ENCODE measurements around the gene CEP128.

The CEP128 gene

GRCh38 chr14:80570930-80571298 is 370.6 kb downstream of the CEP128 start:
- H3K4me3 ChIP-seq (ENCODE audit: low read depth, low read length): no peak overlapping the region
- no peak overlapping the region for H3K27ac ChIP-seq (ENCODE audit: extremely low read depth, low read depth, low read length)
- H3K36me3 ChIP-seq (ENCODE audit: control insufficient read depth in 2 of 2, insufficient read depth in 1 of 2, low read length in 2 of 2): no peaks in the 10 kb centered on the region
- peaks cover 2% of the 10 kb centered on the region; the same call in 1 of the 2 replicates for H3K4me1 ChIP-seq (ENCODE audit: control insufficient read depth, insufficient read depth, low read length)
- H3K9me3 ChIP-seq (ENCODE audit: control insufficient read depth, insufficient read depth, low read depth, low read length): no peaks in the 10 kb centered on the region
- TF ChIP-seq EGR2 (tag by site-specific recombination; IDR thresholded peaks at IDR 0.05; ENCODE audit: low read depth): no peak
- no peak for TF ChIP-seq ZBTB6 (tag by site-specific recombination; IDR thresholded peaks at IDR 0.05)
- TF ChIP-seq MZF1 (tag by site-specific recombination; IDR thresholded peaks at IDR 0.05; ENCODE audit: borderline replicate concordance): no peak
- TF ChIP-seq ZBTB8A (tag by site-specific recombination; IDR thresholded peaks at IDR 0.05): no peak
- no peak for TF ChIP-seq ZNF704 (tag by site-specific recombination; IDR thresholded peaks at IDR 0.05)
- no peak for TF ChIP-seq ZNF184 (tag by site-specific recombination; IDR thresholded peaks at IDR 0.05)
- TF ChIP-seq ZNF473 (tag by site-specific recombination; IDR thresholded peaks at IDR 0.05): no peak
- ChIA-PET CTCF (no interaction called here), POLR2A (no interaction called here)

DNA sequence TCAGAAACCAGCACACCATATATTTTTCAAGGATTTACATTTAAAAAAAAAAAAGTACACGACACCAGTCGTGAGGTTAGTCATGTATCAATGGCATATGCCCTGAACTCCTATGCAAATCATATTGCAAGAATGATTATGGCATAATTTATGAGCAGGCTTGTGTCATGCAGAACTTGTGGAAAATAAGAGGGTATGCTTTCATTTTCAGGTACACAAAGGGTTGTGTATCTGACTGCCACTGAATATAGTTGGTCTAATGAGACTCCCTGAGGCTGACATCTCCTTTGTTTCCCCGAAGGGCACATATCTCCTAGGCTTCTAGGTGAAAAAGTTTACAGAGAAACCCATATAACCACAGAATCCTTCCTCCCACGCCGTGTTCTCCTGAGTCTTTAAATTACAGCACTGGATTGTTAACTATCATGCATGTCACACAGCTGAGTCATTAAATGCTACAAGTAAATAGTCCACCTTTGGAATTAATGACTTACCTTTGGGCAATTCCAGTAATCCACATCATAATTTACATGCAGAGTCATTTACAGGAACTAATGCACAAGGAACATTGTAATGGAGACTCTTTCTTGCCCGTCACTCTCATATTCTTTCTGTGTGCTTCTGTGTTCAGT is 373.5 kb downstream of the CEP128 start:
- CTCF ChIA-PET: no interaction called here
- TF ChIP-seq HIC1 (tag by site-specific recombination; IDR thresholded peaks at IDR 0.05): no peak
- TF ChIP-seq HOXD13 (CRISPR knock-in tag; IDR thresholded peaks at IDR 0.05; ENCODE audit: borderline replicate concordance): 0 out of 2 replicates have a peak, but pooled peaks have one; percentile 35
- H3K27ac ChIP-seq (ENCODE audit: extremely low read depth, low read depth, low read length): no peak overlapping the region

GRCh38 chr14:80565001-80565400 is 376.5 kb downstream of the CEP128 start:
- Histone ChIP-seq H3K9me3 (ENCODE audit: control insufficient read depth, insufficient read depth, low read depth, low read length) (no peaks in the 10 kb centered on the region), H3K36me3 (ENCODE audit: control insufficient read depth in 2 of 2, insufficient read depth in 1 of 2, low read length in 2 of 2) (no peaks in the 10 kb centered on the region), H3K4me1 (ENCODE audit: control insufficient read depth, insufficient read depth, low read length) (no peaks in the 10 kb centered on the region), H3K27ac (ENCODE audit: extremely low read depth, low read depth, low read length) (no peak overlapping the region), H3K4me3 (ENCODE audit: low read depth, low read length) (no peak overlapping the region)
- CTCF ChIA-PET: no interaction called here
- TF ChIP-seq KLF1 (tag by site-specific recombination; IDR thresholded peaks at IDR 0.05) (no peak), ZNF146 (tag by site-specific recombination; IDR thresholded peaks at IDR 0.05) (no peak), ZNF585B (tag by site-specific recombination; IDR thresholded peaks at IDR 0.05) (no peak), ZNF544 (tag by site-specific recombination; IDR thresholded peaks at IDR 0.05) (no peak), ZNF324 (tag by site-specific recombination; IDR thresholded peaks at IDR 0.05) (no peak), ZNF221 (tag by site-specific recombination; IDR thresholded peaks at IDR 0.05; ENCODE audit: borderline replicate concordance) (no peak), SETDB1 (IDR thresholded peaks at IDR 0.05; ENCODE audit: insufficient read length, low read length) (no peak), ZFP37 (tag by site-specific recombination; IDR thresholded peaks at IDR 0.05) (no peak), ZNF426 (tag by site-specific recombination; IDR thresholded peaks at IDR 0.05) (no peak), ZNF174 (tag by site-specific recombination; IDR thresholded peaks at IDR 0.05) (no peak), AEBP2 (tag by site-specific recombination; IDR thresholded peaks at IDR 0.05; ENCODE audit: borderline replicate concordance) (no peak), ZNF302 (tag by site-specific recombination; IDR thresholded peaks at IDR 0.05; ENCODE audit: low read depth) (no peak)
- TF ChIP-seq, protein P1, sequence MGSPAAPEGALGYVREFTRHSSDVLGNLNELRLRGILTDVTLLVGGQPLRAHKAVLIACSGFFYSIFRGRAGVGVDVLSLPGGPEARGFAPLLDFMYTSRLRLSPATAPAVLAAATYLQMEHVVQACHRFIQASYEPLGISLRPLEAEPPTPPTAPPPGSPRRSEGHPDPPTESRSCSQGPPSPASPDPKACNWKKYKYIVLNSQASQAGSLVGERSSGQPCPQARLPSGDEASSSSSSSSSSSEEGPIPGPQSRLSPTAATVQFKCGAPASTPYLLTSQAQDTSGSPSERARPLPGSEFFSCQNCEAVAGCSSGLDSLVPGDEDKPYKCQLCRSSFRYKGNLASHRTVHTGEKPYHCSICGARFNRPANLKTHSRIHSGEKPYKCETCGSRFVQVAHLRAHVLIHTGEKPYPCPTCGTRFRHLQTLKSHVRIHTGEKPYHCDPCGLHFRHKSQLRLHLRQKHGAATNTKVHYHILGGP (tag by site-specific recombination; IDR thresholded peaks at IDR 0.05): no peak
- TF ChIP-seq, protein P2, sequence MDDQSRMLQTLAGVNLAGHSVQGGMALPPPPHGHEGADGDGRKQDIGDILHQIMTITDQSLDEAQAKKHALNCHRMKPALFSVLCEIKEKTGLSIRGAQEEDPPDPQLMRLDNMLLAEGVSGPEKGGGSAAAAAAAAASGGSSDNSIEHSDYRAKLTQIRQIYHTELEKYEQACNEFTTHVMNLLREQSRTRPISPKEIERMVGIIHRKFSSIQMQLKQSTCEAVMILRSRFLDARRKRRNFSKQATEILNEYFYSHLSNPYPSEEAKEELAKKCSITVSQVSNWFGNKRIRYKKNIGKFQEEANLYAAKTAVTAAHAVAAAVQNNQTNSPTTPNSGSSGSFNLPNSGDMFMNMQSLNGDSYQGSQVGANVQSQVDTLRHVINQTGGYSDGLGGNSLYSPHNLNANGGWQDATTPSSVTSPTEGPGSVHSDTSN (CRISPR knock-in tag; IDR thresholded peaks at IDR 0.05): no peak
- POLR2A ChIA-PET: no interaction called here

More for the DNA sequence above, 373.5 kb downstream of the CEP128 start:
- H3K36me3 ChIP-seq (ENCODE audit: control insufficient read depth in 2 of 2, insufficient read depth in 1 of 2, low read length in 2 of 2): no peaks in the 10 kb centered on the region
- POLR2A ChIA-PET: no interaction called here
- H3K9me3 ChIP-seq (ENCODE audit: control insufficient read depth, insufficient read depth, low read depth, low read length): no peaks in the 10 kb centered on the region
- H3K4me1 ChIP-seq (ENCODE audit: control insufficient read depth, insufficient read depth, low read length): peaks cover 2% of the 10 kb centered on the region; the same call in 1 of the 2 replicates
- H3K4me3 ChIP-seq (ENCODE audit: low read depth, low read length): no peak overlapping the region

Measured in HEK293 (cell line).